H9 (cell line): ENCODE data around the gene TRPT1. TPM values are rescaled to one million over a fixed set of nuclear protein-coding genes. Genes with fewer than 3 reads are reported as not detected.
A peak's percentile ranks its signal among the peaks of the same experiment; 100 is the strongest.

Experiments
- DNase-seq: peaks from one replicate; pipeline ENCODE4 v3.0.0-alpha.2; 2017
- H2AFZ ChIP-seq: one replicate; pipeline ENCODE4 v1.6.1; 2013; ENCODE audit warnings: mild to moderate bottlenecking, low read length, control low read depth, moderate library complexity
- H2AK5ac ChIP-seq: 2 replicates; pipeline ENCODE4 v1.6.1; 2013; ENCODE audit warnings: low read length, control low read depth, mixed read lengths; ENCODE audit not compliant: insufficient read length
- H2BK120ac ChIP-seq: one replicate; pipeline ENCODE4 v1.6.1; 2013; ENCODE audit warnings: low read depth, mild to moderate bottlenecking, low read length, control low read depth, inconsistent platforms; ENCODE audit not compliant: poor library complexity, severe bottlenecking
- H2BK12ac ChIP-seq: 2 replicates; pipeline ENCODE4 v1.6.1; 2013; ENCODE audit warnings: low read length, control low read depth, mixed read lengths, low read depth; ENCODE audit not compliant: insufficient read length
- H2BK15ac ChIP-seq: 2 replicates; pipeline ENCODE4 v1.6.1; 2013; ENCODE audit warnings: low read depth, low read length, control low read depth
- H2BK20ac ChIP-seq: one replicate; pipeline ENCODE4 v1.6.1; 2013; ENCODE audit warnings: low read depth, mild to moderate bottlenecking, low read length, control low read depth, inconsistent platforms; ENCODE audit not compliant: poor library complexity, severe bottlenecking
- H2BK5ac ChIP-seq: 2 replicates; pipeline ENCODE4 v1.6.1; 2013; ENCODE audit warnings: low read length, control low read depth, mixed read lengths; ENCODE audit not compliant: insufficient read length
- H3K14ac ChIP-seq: 2 replicates; pipeline ENCODE4 v1.6.1; 2013; ENCODE audit warnings: low read length, control low read depth; ENCODE audit not compliant: insufficient read depth
- H3K18ac ChIP-seq: 2 replicates; pipeline ENCODE4 v1.6.1; 2013; ENCODE audit warnings: low read depth, mild to moderate bottlenecking, mixed read lengths, low read length, control low read depth; ENCODE audit not compliant: insufficient read length
- H3K23ac ChIP-seq: 2 replicates; pipeline ENCODE4 v1.6.1; 2013; ENCODE audit warnings: low read length, control low read depth, mixed read lengths, low read depth; ENCODE audit not compliant: insufficient read length
- H3K23me2 ChIP-seq: 2 replicates; pipeline ENCODE4 v1.6.1; 2013; ENCODE audit warnings: low read depth, mild to moderate bottlenecking, mixed read lengths, low read length, control low read depth; ENCODE audit not compliant: insufficient read length, poor library complexity, severe bottlenecking
- H3K27ac ChIP-seq: 2 replicates; pipeline ENCODE4 v1.5.1; 2013; ENCODE audit warnings: low read length, control low read depth, mixed read lengths, low read depth; ENCODE audit not compliant: insufficient read length
- H3K27me3 ChIP-seq: 2 replicates; pipeline ENCODE4 v1.6.1; 2013; ENCODE audit warnings: low read length, control low read depth, inconsistent platforms; ENCODE audit not compliant: insufficient read depth
- H3K4ac ChIP-seq: 2 replicates; pipeline ENCODE4 v1.6.1; 2013; ENCODE audit warnings: low read depth, mild to moderate bottlenecking, control low read depth, inconsistent platforms, low read length, moderate library complexity
- H3K4me1 ChIP-seq: 2 replicates; pipeline ENCODE4 v1.6.1; 2013; ENCODE audit warnings: low read length, control low read depth, inconsistent platforms; ENCODE audit not compliant: insufficient read depth
- H3K4me2 ChIP-seq: 2 replicates; pipeline ENCODE4 v1.6.1; 2013; ENCODE audit warnings: low read length, control low read depth, mixed read lengths; ENCODE audit not compliant: insufficient read length, insufficient read depth
- H3K56ac ChIP-seq: 2 replicates; pipeline ENCODE4 v1.6.1; 2013; ENCODE audit warnings: low read depth, mild to moderate bottlenecking, mixed read lengths, low read length, control low read depth; ENCODE audit not compliant: insufficient read length
- H3K79me1 ChIP-seq: 2 replicates; pipeline ENCODE4 v1.6.1; 2013; ENCODE audit warnings: low read depth, mild to moderate bottlenecking, moderate library complexity, low read length, control low read depth, inconsistent platforms; ENCODE audit not compliant: insufficient read depth, poor library complexity, severe bottlenecking
- H3K79me2 ChIP-seq: 2 replicates; pipeline ENCODE4 v1.6.1; 2013; ENCODE audit warnings: low read length, control low read depth, inconsistent platforms; ENCODE audit not compliant: insufficient read depth
- H3K9ac ChIP-seq: 2 replicates; pipeline ENCODE4 v1.6.1; 2013; ENCODE audit warnings: low read length, control low read depth, mixed read lengths; ENCODE audit not compliant: insufficient read length; ENCODE audit errors: extremely low read depth
- H3K9me3 ChIP-seq: one replicate; pipeline ENCODE4 v1.6.1; 2013; ENCODE audit warnings: low read depth, low read length, inconsistent platforms; ENCODE audit not compliant: control insufficient read depth
- H3T11ph ChIP-seq: one replicate; pipeline ENCODE4 v1.6.1; 2013; ENCODE audit warnings: mild to moderate bottlenecking, low read length, control low read depth, inconsistent platforms
- H4K20me1 ChIP-seq: one replicate; pipeline ENCODE4 v1.6.1; 2013; ENCODE audit not compliant: control insufficient read depth, insufficient read length, insufficient read depth
- H4K5ac ChIP-seq: 2 replicates; pipeline ENCODE4 v1.6.1; 2013; ENCODE audit warnings: low read depth, mild to moderate bottlenecking, mixed read lengths, low read length, control low read depth; ENCODE audit not compliant: insufficient read length
- H4K8ac ChIP-seq: replicated peaks from 2 replicates; pipeline ENCODE4 v1.6.1; 2013; ENCODE audit warnings: low read length, control low read depth, mixed read lengths, low read depth; ENCODE audit not compliant: insufficient read length
- H4K91ac ChIP-seq: 2 replicates; pipeline ENCODE4 v1.6.1; 2013; ENCODE audit warnings: low read depth, mild to moderate bottlenecking, moderate library complexity, mixed read lengths, low read length, control low read depth; ENCODE audit not compliant: insufficient read length
- H3K27ac Mint-ChIP-seq, 3 experiments: 2 replicates in 2 of 3; 3 replicates in 1 of 3; pipeline ENCODE4 v1.8.0; 2020 to 2021; ENCODE audit warnings: mixed read lengths in 3 of 3, mild to moderate bottlenecking in 1 of 3, moderate library complexity in 1 of 3
- H3K27me3 Mint-ChIP-seq: 2 replicates; pipeline ENCODE4 v1.8.0; 2021; ENCODE audit warnings: low read depth, mild to moderate bottlenecking, moderate library complexity, mixed read lengths
- H3K36me3 Mint-ChIP-seq, 3 experiments: 2 replicates in 2 of 3; 3 replicates in 1 of 3; pipeline ENCODE4 v1.8.0; 2020 to 2021; ENCODE audit warnings: low read depth in 3 of 3, mixed read lengths in 3 of 3; ENCODE audit not compliant: insufficient read depth in 1 of 3
- H3K4me1 Mint-ChIP-seq, 2 experiments: 2 replicates each; pipeline ENCODE4 v1.8.0; 2020; ENCODE audit warnings: mixed read lengths in 2 of 2
- H3K4me3 Mint-ChIP-seq, 2 experiments: 2 replicates in 1 of 2; 3 replicates in 1 of 2; pipeline ENCODE4 v1.8.0; 2020 to 2021; ENCODE audit warnings: mild to moderate bottlenecking in 2 of 2, mixed read lengths in 2 of 2, moderate library complexity in 1 of 2
- H3K9me3 Mint-ChIP-seq, 2 experiments: 2 replicates in 1 of 2; 3 replicates in 1 of 2; pipeline ENCODE4 v1.8.0; 2020; ENCODE audit warnings: mild to moderate bottlenecking in 2 of 2, mixed read lengths in 2 of 2, moderate library complexity in 1 of 2
- CTCF ChIP-seq: fragments of 200-600 bp; sonication (generic); conservative IDR thresholded peaks from 3 replicates; pipeline ENCODE4 v1.8.0; 2021; ENCODE audit warnings: antibody characterized with exemption, mild to moderate bottlenecking
- WGBS: extraction: QIAGEN DNeasy Blood & Tissue Kit; methylation state at CpG from one replicate; pipeline ENCODE4 v1.1.7; 2013; ENCODE audit warnings: missing lambda C conversion rate, low lambda C conversion rate, mixed read lengths; ENCODE audit not compliant: insufficient read length; ENCODE audit errors: extremely low coverage; 5-methylcytosine and 5-hydroxymethylcytosine counted together
- total RNA-seq: library from RNA; stranded (reverse); gene quantifications from 2 replicates; pipeline ENCODE4 v1.2.1, GENCODE V29; 2021

Gene TRPT1
- total RNA-seq, 1 experiment from 2014 or later: 33.6 TPM

GRCh38 chr11:64185175-64185692 lies 40.8 kb downstream of the TRPT1 start:
- Histone ChIP-seq H3K27ac (no peak overlapping the region), H3K79me2 (peaks cover 16% of the 10 kb centered on the region; the same call in 1 of the 2 replicates), H4K8ac (no peak overlapping the region), H3K23me2 (peaks cover 8% of the 10 kb centered on the region), H2AK5ac (no peak overlapping the region), H3K23ac (no peak overlapping the region), H3K4me2 (peak overlapping the region; percentile 73), H2AFZ (no peak overlapping the region), H4K5ac (peak overlapping the region; percentile 36), H3K18ac (peak overlapping the region; percentile 89), H2BK120ac (no peak overlapping the region), H3K79me1 (peaks cover 2% of the 10 kb centered on the region), H3K14ac (peak overlapping the region; percentile 94), H3K9me3 (no peaks in the 10 kb centered on the region), H4K20me1 (peaks cover 3% of the 10 kb centered on the region), H3K4me1 (peaks cover 4% of the 10 kb centered on the region; the same call in 1 of the 2 replicates), H2BK12ac (no peak overlapping the region), H2BK15ac (no peak overlapping the region; the same call in 1 of the 2 replicates), H3K9ac (peak overlapping the region; percentile 80), H3K56ac (no peak overlapping the region), H2BK20ac (no peak overlapping the region), H3T11ph (no peak overlapping the region), H2BK5ac (no peak overlapping the region), H3K27me3 (no peaks in the 10 kb centered on the region), H4K91ac (no peak overlapping the region), H3K4ac (no peak overlapping the region)
- Mint-ChIP-seq H3K36me3 (peaks cover 17 to 22% (median 18%) of the 10 kb centered on the region in 3 experiments), H3K4me1 (peaks cover 14 to 30% of the 10 kb centered on the region in 2 experiments), H3K27me3 (no peaks in the 10 kb centered on the region; the same call in 1 of the 2 replicates), H3K9me3 (no peaks in the 10 kb centered on the region), H3K27ac (peak overlapping the region; percentile 94 to 98 (median 98)), H3K4me3 (no peak overlapping the region; a peak in 3 of 5 replicates)
- DNase-seq: no peak
- no CpG with 5 or more reads among the region's 52 CpGs for WGBS
- TF ChIP-seq CTCF: peak; percentile 25; the same call in 2 of the 3 replicates
